HG03066 (cell line): ENCODE measurements around the gene SLK.

Experiments
- ATAC-seq: cut with Tn5 transposase; IDR thresholded peaks from one replicate; pipeline ENCODE4 v1.9.1; 2021; ENCODE audit warnings: low read depth; ENCODE audit not compliant: unreplicated experiment

Gene SLK

GRCh38 chr10:103939522-103939921 lies 27.4 kb upstream of the SLK start:
- no peak for ATAC-seq

- no peak for ATAC-seq
Observed at GRCh38 chr10:103941801-103942200, 25.1 kb upstream of the SLK start.

GRCh38 chr10:103942866-103943265 lies 24.1 kb upstream of the SLK start:
- no peak for ATAC-seq

GRCh38 chr10:103947799-103948516 lies 19.0 kb upstream of the SLK start:
- ATAC-seq: no peak

GRCh38 chr10:103949728-103950127 lies 17.2 kb upstream of the SLK start:
- ATAC-seq: no peak

GRCh38 chr10:103951183-103951582 lies 15.8 kb upstream of the SLK start:
- ATAC-seq: no peak

- no peak for ATAC-seq
Observed at GRCh38 chr10:103951942-103952341, 15.0 kb upstream of the SLK start.

GRCh38 chr10:103954543-103954942 lies 12.4 kb upstream of the SLK start:
- no peak for ATAC-seq

- no peak for ATAC-seq
Observed at GRCh38 chr10:103958996-103959395, 7.9 kb upstream of the SLK start.

GRCh38 chr10:103960103-103960502 lies 6.8 kb upstream of the SLK start:
- ATAC-seq: no peak

GRCh38 chr10:103967448-103968071 lies 620 bp downstream of the SLK start:
- peak; percentile 42 for ATAC-seq

- no peak for ATAC-seq
Observed at GRCh38 chr10:103968441-103969391, 1.8 kb downstream of the SLK start.

- ATAC-seq: no peak
Observed at GRCh38 chr10:103969436-103969835, 2.5 kb downstream of the SLK start.

- no peak for ATAC-seq
Observed at GRCh38 chr10:103969857-103970627, 3.1 kb downstream of the SLK start.

GRCh38 chr10:103975169-103975568 lies 8.2 kb downstream of the SLK start:
- ATAC-seq: no peak

GRCh38 chr10:103977204-103977603 lies 10.3 kb downstream of the SLK start:
- no peak for ATAC-seq

GRCh38 chr10:103979530-103979929 lies 12.6 kb downstream of the SLK start:
- no peak for ATAC-seq

- ATAC-seq: no peak
Observed at GRCh38 chr10:103980288-103980906, 13.5 kb downstream of the SLK start.

- ATAC-seq: no peak
Observed at GRCh38 chr10:103982639-103983038, 15.7 kb downstream of the SLK start.

- peak; percentile 85 for ATAC-seq
Observed at GRCh38 chr10:103983367-103983911, 16.5 kb downstream of the SLK start.
